IMR-90 (cell line): ENCODE measurements around the gene FERMT2. TPM values are rescaled to one million over a fixed set of nuclear protein-coding genes. Genes with fewer than 3 reads are reported as not detected.

Experiments used
- ATAC-seq: fragments of 200-7000 bp; cut with Tn5 transposase; 2 replicates; pipeline ENCODE4 v1.9.1; 2020; ENCODE audit warnings: low read depth, mild to moderate bottlenecking, moderate library complexity
- BruUV-seq: library from RNA; stranded (reverse); fragments of 400-500 nt; replicated peaks from 2 replicates; lab custom pipeline; 2021; lab: Mats Ljungman, UMichigan
- CTCF ChIA-PET: fragments of 300-600 bp; formaldehyde crosslinking; extraction: SDS; loops from one replicate; lab custom pipeline; 2021; ENCODE audit warnings: antibody characterized with exemption; lab: Yijun Ruan, JAX
- POLR2A ChIA-PET: fragments of 300-600 bp; sonication (Branson Sonifier 250); formaldehyde crosslinking; loops from one replicate; lab custom pipeline; 2022; ENCODE audit warnings: antibody characterized with exemption; ENCODE audit not compliant: unreplicated experiment; lab: Charles Lee
- DNase-seq: peaks from one replicate; pipeline ENCODE4 v3.0.0; 2013
- H2AFZ ChIP-seq: replicated peaks from 2 replicates; pipeline ENCODE3; 2013; ENCODE audit warnings: low read length, mild to moderate bottlenecking; ENCODE audit not compliant: poor library complexity
- H2AK5ac ChIP-seq: 2 replicates; pipeline ENCODE4 v1.6.1; 2013; ENCODE audit warnings: low read depth, low read length, inconsistent platforms
- H2AK9ac ChIP-seq: replicated peaks from 2 replicates; pipeline ENCODE3; 2013; ENCODE audit warnings: mild to moderate bottlenecking, low read depth, low read length, moderate library complexity; ENCODE audit not compliant: poor library complexity
- H2BK120ac ChIP-seq: 2 replicates; pipeline ENCODE4 v1.6.1; 2013; ENCODE audit warnings: low read depth, low read length, inconsistent platforms
- H2BK15ac ChIP-seq: 3 replicates; pipeline ENCODE4 v1.6.1; 2013; ENCODE audit warnings: low read depth, low read length, inconsistent platforms
- H2BK20ac ChIP-seq: 2 replicates; pipeline ENCODE4 v1.6.1; 2013; ENCODE audit warnings: low read depth, mild to moderate bottlenecking, inconsistent platforms, low read length, moderate library complexity
- H2BK5ac ChIP-seq: 2 replicates; pipeline ENCODE4 v1.6.1; 2013; ENCODE audit warnings: mild to moderate bottlenecking, low read depth, low read length, inconsistent platforms; ENCODE audit not compliant: poor library complexity, severe bottlenecking
- H3K14ac ChIP-seq: replicated peaks from 2 replicates; pipeline ENCODE4 v1.6.1; 2013; ENCODE audit warnings: low read depth, low read length, inconsistent platforms
- H3K18ac ChIP-seq: 2 replicates; pipeline ENCODE4 v1.6.1; 2013; ENCODE audit warnings: low read depth, low read length, control low read depth
- H3K23ac ChIP-seq: 2 replicates; pipeline ENCODE4 v1.6.1; 2013; ENCODE audit warnings: low read depth, low read length, inconsistent platforms
- H3K27ac ChIP-seq: 2 replicates; pipeline ENCODE4 v1.5.1; 2013; ENCODE audit warnings: mild to moderate bottlenecking, control low read depth, low read length; ENCODE audit not compliant: insufficient read depth
- H3K27me3 ChIP-seq: 2 replicates; pipeline ENCODE4 v1.6.1; 2013; ENCODE audit warnings: low read length; ENCODE audit not compliant: control insufficient read depth, insufficient read depth
- H3K36me3 ChIP-seq: 2 replicates; pipeline ENCODE4 v1.6.1; 2013; ENCODE audit warnings: low read length, mixed read lengths; ENCODE audit not compliant: control insufficient read depth, insufficient read depth
- H3K4ac ChIP-seq: 2 replicates; pipeline ENCODE4 v1.6.1; 2013; ENCODE audit warnings: low read depth, low read length, inconsistent platforms
- H3K4me1 ChIP-seq: 2 replicates; pipeline ENCODE4 v1.6.1; 2013; ENCODE audit warnings: low read length, mixed read lengths; ENCODE audit not compliant: control insufficient read depth, insufficient read depth
- H3K4me2 ChIP-seq: 2 replicates; pipeline ENCODE4 v1.6.1; 2013; ENCODE audit warnings: low read depth, mild to moderate bottlenecking, control low read depth, low read length, moderate library complexity
- H3K4me3 ChIP-seq: 2 replicates; pipeline ENCODE4 v1.5.1; 2013; ENCODE audit warnings: low read depth, mild to moderate bottlenecking, control low read depth, low read length, moderate library complexity; ENCODE audit not compliant: insufficient read depth
- H3K56ac ChIP-seq: 2 replicates; pipeline ENCODE4 v1.6.1; 2013; ENCODE audit warnings: low read length, inconsistent platforms; ENCODE audit not compliant: insufficient read depth; ENCODE audit errors: extremely low read depth
- H3K79me1 ChIP-seq, 2 experiments: 2 replicates each; pipeline ENCODE4 v1.6.1; 2013; ENCODE audit warnings: low read length in 2 of 2, inconsistent platforms in 1 of 2, low read depth in 1 of 2
- H3K9ac ChIP-seq: 2 replicates; pipeline ENCODE4 v1.6.1; 2013; ENCODE audit warnings: low read depth, low read length, control low read depth
- H3K9me1 ChIP-seq: 2 replicates; pipeline ENCODE4 v1.6.1; 2013; ENCODE audit warnings: low read length, inconsistent platforms; ENCODE audit not compliant: insufficient read depth
- H3K9me3 ChIP-seq: 2 replicates; pipeline ENCODE4 v1.6.1; 2013; ENCODE audit warnings: low read length; ENCODE audit not compliant: control insufficient read depth, insufficient read depth
- H4K20me1 ChIP-seq: 2 replicates; pipeline ENCODE4 v1.6.1; 2013; ENCODE audit warnings: low read length, inconsistent platforms; ENCODE audit not compliant: insufficient read depth
- H4K5ac ChIP-seq: 2 replicates; pipeline ENCODE4 v1.6.1; 2013; ENCODE audit warnings: mild to moderate bottlenecking, low read depth, low read length, control low read depth
- H4K8ac ChIP-seq, 2 experiments: 2 replicates each; pipeline ENCODE4 v1.6.1; 2013; ENCODE audit warnings: low read depth in 2 of 2, low read length in 2 of 2, control low read depth in 1 of 2, inconsistent platforms in 1 of 2
- H4K91ac ChIP-seq: 2 replicates; pipeline ENCODE4 v1.6.1; 2013; ENCODE audit warnings: low read depth, low read length, inconsistent platforms; ENCODE audit not compliant: insufficient read depth
- BHLHE40 ChIP-seq: fragments of 150-350 bp; IDR thresholded peaks from 2 replicates; pipeline ENCODE4 v1.6.1; 2016; ENCODE audit warnings: mild to moderate bottlenecking, low read depth, low read length
- dilution Hi-C: fragments of 300-500 bp; cut with HindIII; formaldehyde crosslinking; loops from one replicate; pipeline ENCODE4 v1.14.3; 2018; ENCODE audit warnings: low sequenced_read_pairs; ENCODE audit not compliant: unreplicated experiment
- in situ Hi-C: fragments of 300-500 bp; cut with MboI; formaldehyde crosslinking; loops from 3 replicates; pipeline ENCODE4 v1.14.3; 2019; ENCODE audit warnings: low sequenced_read_pairs, inconsistent platforms, mixed read lengths
- intact Hi-C: fragments of 100-400 bp; cut with micrococcal nuclease; formaldehyde crosslinking; loops from 2 replicates; pipeline ENCODE4 v1.10.0; 2022
- polyA plus RNA-seq, 3 experiments: library from polyadenylated mRNA; depleted of rRNA; stranded (reverse); fragments of >200 nt; gene quantifications; 2 replicates each; pipeline ENCODE4 v1.2.3, GENCODE V29; 2012; ENCODE audit warnings: low replicate concordance in 1 of 3
- total RNA-seq: library from RNA; depleted of rRNA; stranded (reverse); fragments of >200 nt; gene quantifications from 2 replicates; pipeline ENCODE4 v1.2.3, GENCODE V29; 2012

FERMT2 gene
- total and polyA plus RNA-seq, 2 of the 4 experiments (the other 2 are of a cell fraction), result 131 to 217 TPM

DNA sequence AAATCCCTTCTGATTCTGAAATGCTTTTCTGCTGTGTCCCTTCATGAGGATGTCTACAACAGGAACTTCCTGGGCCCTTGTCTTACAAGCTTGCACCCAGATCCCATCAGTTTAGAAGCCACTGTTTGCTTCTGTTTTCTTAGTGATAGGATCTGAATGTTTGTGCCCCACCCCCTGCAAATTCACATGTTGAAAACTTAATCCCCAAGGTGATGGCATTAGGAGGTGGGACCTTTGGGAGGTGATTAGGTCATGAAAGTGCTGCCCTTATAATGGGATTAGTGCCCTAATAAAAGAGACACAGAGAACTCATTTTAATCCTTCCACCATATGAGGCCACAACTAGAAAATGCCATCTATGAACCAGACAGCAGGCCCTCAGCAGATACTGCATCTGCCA lies 123.4 kb downstream of the FERMT2 start:
- H3K36me3 ChIP-seq, result no peaks in the 10 kb centered on the region
- no peak overlapping the region for H4K91ac ChIP-seq
- no peaks in the 10 kb centered on the region for H4K20me1 ChIP-seq
- no peak overlapping the region for H3K9ac ChIP-seq
- no peaks in the 10 kb centered on the region for H3K9me3 ChIP-seq
- H3K4me2 ChIP-seq, result no peak overlapping the region
- H3K4ac ChIP-seq, result no peak overlapping the region
- H3K27ac ChIP-seq, result no peak overlapping the region
- no peaks in the 10 kb centered on the region for H3K27me3 ChIP-seq
- no TSS peak for BruUV-seq
- peaks cover 3% of the 10 kb centered on the region for H3K4me1 ChIP-seq
- H3K18ac ChIP-seq, result peak overlapping the region; percentile 12; the same call in 1 of the 2 replicates
- CTCF ChIA-PET, result interaction anchor here (0.6 kb wide), 1 partner anchor 1700 kb away, joined by 3 read pairs; no protein-coding TSS in a partner anchor
- H2AFZ ChIP-seq, result no peak overlapping the region
- no peak overlapping the region for H2BK5ac ChIP-seq
- no peak for TF ChIP-seq BHLHE40
- no peak overlapping the region for H2BK20ac ChIP-seq
- H2AK9ac ChIP-seq, result no peak overlapping the region
- dilution Hi-C loops (no loop called here), intact Hi-C loops (loop anchor here (10.0 kb wide), 1 partner anchor 117 kb away; no protein-coding TSS in a partner anchor), in situ Hi-C loops (no loop called here)
- no peak for DNase-seq
- 0 out of 2 replicates have a peak overlapping the region, but pooled peaks have one; percentile 46 for H2BK120ac ChIP-seq
- H3K9me1 ChIP-seq, result no peaks in the 10 kb centered on the region
- H3K79me1 ChIP-seq, result no peaks in the 10 kb centered on the region
- H2BK15ac ChIP-seq, result 0 out of 3 replicates have a peak overlapping the region, but pooled peaks have one; percentile 70
- no peak overlapping the region for H3K56ac ChIP-seq
- 0 out of 2 replicates have a peak overlapping the region, but pooled peaks have one; percentile 2 for H2AK5ac ChIP-seq
- H4K5ac ChIP-seq, result no peak overlapping the region; the same call in 1 of the 2 replicates
- POLR2A ChIA-PET, result no interaction called here
- H3K23ac ChIP-seq, result no peak overlapping the region; the same call in 1 of the 2 replicates
- ATAC-seq, result no peak
- H4K8ac ChIP-seq, result no peak overlapping the region
- H3K14ac ChIP-seq, result no peak overlapping the region
- no peak overlapping the region for H3K4me3 ChIP-seq
